Natural killer cell treated with Interleukin-12 subunit alpha and Interleukin-12 subunit beta and Interleukin-15 and Interleukin-18, amount 100 ng/mL, for 72 hours (primary cell): ENCODE measurements around the gene VPS13D. TPM values are rescaled to one million over a fixed set of nuclear protein-coding genes. Genes with fewer than 3 reads are reported as not detected.

Source experiments
- ATAC-seq, 2 donors: fragments of 150-1000 bp; cut with Tn5 transposase in 1 of 2; sonication (Bioruptor Pico), chemical (Tn5 transposase) in 1 of 2; 2 replicates each; pipeline ENCODE4 v1.10.0; 2021
- DNase-seq: peaks from one replicate; pipeline ENCODE4 v3.0.0; 2022; ENCODE audit warnings: low spot score
- H3K27ac Mint-ChIP-seq, 2 donors: 1 replicate in 1 of 2; 2 replicates in 1 of 2; pipeline ENCODE4 v1.8.0; 2022; ENCODE audit warnings: mixed read lengths in 2 of 2, mild to moderate bottlenecking in 1 of 2, moderate library complexity in 1 of 2
- H3K27me3 Mint-ChIP-seq, 2 donors: 1 replicate in 1 of 2; 2 replicates in 1 of 2; pipeline ENCODE4 v1.8.0; 2022; ENCODE audit warnings: mixed read lengths in 2 of 2
- H3K36me3 Mint-ChIP-seq: one replicate; pipeline ENCODE4 v1.8.0; 2022; ENCODE audit warnings: mixed read lengths
- H3K4me1 Mint-ChIP-seq, 2 donors: 1 replicate in 1 of 2; 2 replicates in 1 of 2; pipeline ENCODE4 v1.8.0; 2022; ENCODE audit warnings: low read depth in 2 of 2, mixed read lengths in 2 of 2, mild to moderate bottlenecking in 1 of 2
- H3K4me3 Mint-ChIP-seq: one replicate; pipeline ENCODE4 v1.8.0; 2022; ENCODE audit warnings: mixed read lengths
- H3K9me3 Mint-ChIP-seq: 2 replicates; pipeline ENCODE4 v1.8.0; 2022; ENCODE audit warnings: mixed read lengths
- total RNA-seq, 2 donors: library from RNA; stranded (reverse); gene quantifications; one replicate each; pipeline ENCODE4 v1.2.3, GENCODE V29; 2022

Gene VPS13D
- total RNA-seq, 2 donors from 2014 or later, result 41.8 to 71.7 TPM

DNA sequence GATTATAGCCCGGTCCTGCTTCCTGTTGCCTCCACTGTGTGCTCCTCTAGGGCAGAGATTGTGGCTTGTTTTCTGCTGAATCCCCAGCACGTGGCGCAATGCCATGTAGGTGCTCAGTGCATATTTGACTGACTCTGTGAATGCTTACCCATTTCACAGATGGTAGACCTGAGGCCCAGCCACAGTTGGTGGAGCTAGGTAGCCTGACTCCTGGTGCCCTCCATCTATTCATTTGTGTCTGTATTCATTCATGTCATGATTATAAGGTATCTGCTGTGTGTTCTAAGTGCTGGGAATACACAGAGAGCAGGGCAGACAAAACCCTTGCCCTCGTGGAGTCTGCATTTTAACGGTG is 40.5 kb upstream of the VPS13D start:
- Mint-ChIP-seq H3K36me3 (peaks cover 16% of the 10 kb centered on the region), H3K27me3 (no peaks in the 10 kb centered on the region), H3K4me1 (peaks cover 36 to 65% of the 10 kb centered on the region in 2 donors), H3K27ac (peak overlapping the region; percentile 69 to 82), H3K4me3 (no peak overlapping the region), H3K9me3 (no peaks in the 10 kb centered on the region)
- DNase-seq (no peak), ATAC-seq (no peak)

DNA sequence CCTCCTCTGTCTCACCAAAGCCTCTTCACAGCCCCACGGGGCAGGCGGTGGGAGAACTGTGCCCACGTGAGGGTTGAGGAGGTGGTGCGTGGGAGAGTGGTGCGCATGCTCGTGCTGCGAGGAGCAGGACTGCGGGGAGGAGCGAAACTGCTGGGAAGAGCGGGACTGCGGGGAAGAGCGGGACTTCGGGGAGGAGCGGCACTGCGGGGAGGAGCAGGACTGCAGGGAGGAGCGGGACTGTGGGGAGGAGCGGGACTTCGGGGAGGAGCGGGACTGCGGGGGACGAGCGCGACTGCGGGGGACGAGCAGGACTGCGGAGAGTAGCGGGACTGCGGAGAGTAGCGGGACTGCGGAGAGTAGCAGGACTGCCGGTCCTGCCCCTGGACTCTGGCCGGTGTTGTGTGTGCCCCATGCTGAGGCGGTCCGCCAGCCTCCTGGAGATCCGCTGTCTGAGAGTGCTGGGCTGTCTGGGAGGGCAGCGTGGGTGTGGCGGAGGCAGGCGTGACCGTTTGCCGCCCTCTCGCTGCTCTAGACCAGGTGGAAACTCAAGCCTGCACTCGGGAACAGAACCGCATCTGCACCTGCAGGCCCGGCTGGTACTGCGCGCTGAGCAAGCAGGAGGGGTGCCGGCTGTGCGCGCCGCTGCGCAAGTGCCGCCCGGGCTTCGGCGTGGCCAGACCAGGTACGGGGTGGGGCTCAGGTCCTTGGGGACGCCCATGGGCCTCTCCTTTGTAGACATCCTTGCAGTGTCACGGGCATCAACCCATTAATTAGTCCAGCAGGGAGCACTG is 38.4 kb upstream of the VPS13D start:
- no peaks in the 10 kb centered on the region for H3K27me3 Mint-ChIP-seq
- ATAC-seq (no peak), DNase-seq (no peak)
- H3K4me3 Mint-ChIP-seq, result no peak overlapping the region
- H3K36me3 Mint-ChIP-seq, result peaks cover 21% of the 10 kb centered on the region
- H3K27ac Mint-ChIP-seq, result peak overlapping the region in 1 of 2 donors; percentile 69
- H3K9me3 Mint-ChIP-seq, result no peaks in the 10 kb centered on the region
- peaks cover 43 to 62% of the 10 kb centered on the region in 2 donors for H3K4me1 Mint-ChIP-seq

DNA sequence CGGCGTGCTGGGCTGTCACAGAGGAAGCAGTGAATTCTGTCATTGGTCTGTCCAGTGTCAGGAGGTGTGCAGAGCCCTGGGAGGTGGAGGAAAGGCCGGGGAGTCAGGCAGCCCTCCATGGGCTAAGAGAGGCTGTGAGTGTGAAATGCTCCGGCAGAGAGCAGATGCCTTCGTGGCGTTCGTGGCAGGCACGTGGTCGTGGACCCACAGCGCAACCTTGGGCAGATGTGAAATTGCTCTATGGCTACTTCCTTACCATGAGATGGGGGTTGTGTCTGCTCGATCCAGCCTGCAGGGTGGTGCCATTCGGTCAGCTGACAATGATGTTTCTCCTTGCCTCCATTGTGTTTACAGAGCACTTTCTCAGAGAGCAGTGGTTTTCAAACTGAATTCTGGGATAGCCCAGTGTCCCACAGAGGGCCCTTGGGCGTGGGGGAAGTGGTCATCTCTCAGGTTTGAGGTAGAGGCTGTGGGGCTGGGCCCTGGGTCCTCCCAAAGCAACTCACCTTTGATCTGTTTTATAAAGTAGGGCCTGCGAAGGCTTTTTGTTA is 35.1 kb upstream of the VPS13D start:
- no peaks in the 10 kb centered on the region for H3K27me3 Mint-ChIP-seq
- peaks cover 13% of the 10 kb centered on the region for H3K36me3 Mint-ChIP-seq
- no peak for DNase-seq
- H3K4me1 Mint-ChIP-seq, result peaks cover 23 to 39% of the 10 kb centered on the region in 2 donors
- peak overlapping the region; percentile 59 to 80 for H3K27ac Mint-ChIP-seq
- no peak for ATAC-seq
- H3K4me3 Mint-ChIP-seq, result no peak overlapping the region
- H3K9me3 Mint-ChIP-seq, result no peaks in the 10 kb centered on the region

DNA sequence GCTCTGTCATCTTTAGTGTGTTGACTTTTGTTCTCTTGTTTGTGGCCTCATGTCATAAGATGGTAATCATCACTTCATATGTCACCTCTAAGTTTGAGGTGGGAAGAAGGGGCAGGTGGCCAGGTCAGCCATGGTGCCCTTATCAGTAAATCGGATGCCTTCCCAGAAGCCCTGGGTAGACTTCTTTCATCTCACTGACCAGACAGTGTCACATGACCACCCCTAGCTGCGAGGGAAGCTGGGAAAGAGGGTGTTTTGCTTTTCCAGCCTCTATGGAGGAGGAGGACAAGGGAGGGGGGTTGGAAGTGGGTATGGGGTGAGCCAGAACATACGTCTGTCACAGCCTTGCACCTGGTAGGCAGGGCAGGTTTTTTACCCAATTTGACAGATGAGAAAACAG is 34.4 kb upstream of the VPS13D start:
- Mint-ChIP-seq H3K4me3 (no peak overlapping the region), H3K4me1 (peaks cover 24 to 37% of the 10 kb centered on the region in 2 donors), H3K27ac (peak overlapping the region; percentile 59 to 80), H3K36me3 (peaks cover 11% of the 10 kb centered on the region), H3K27me3 (no peaks in the 10 kb centered on the region), H3K9me3 (no peaks in the 10 kb centered on the region)
- DNase-seq (no peak), ATAC-seq (no peak)

GRCh38 chr1:12196641-12197482 is 33.0 kb upstream of the VPS13D start:
- Mint-ChIP-seq H3K27ac (peak overlapping the region in 1 of 2 donors; percentile 66), H3K4me1 (peaks cover 30 to 36% of the 10 kb centered on the region in 2 donors), H3K9me3 (no peaks in the 10 kb centered on the region), H3K36me3 (peaks cover 11% of the 10 kb centered on the region), H3K4me3 (no peak overlapping the region), H3K27me3 (no peaks in the 10 kb centered on the region)
- no peak for ATAC-seq
- no peak for DNase-seq

GRCh38 chr1:12197483-12197880 is 32.3 kb upstream of the VPS13D start:
- Mint-ChIP-seq H3K27ac (peak overlapping the region in 1 of 2 donors; percentile 66), H3K36me3 (peaks cover 14% of the 10 kb centered on the region), H3K4me3 (no peak overlapping the region), H3K4me1 (peaks cover 34 to 40% of the 10 kb centered on the region in 2 donors), H3K27me3 (no peaks in the 10 kb centered on the region), H3K9me3 (no peaks in the 10 kb centered on the region)
- DNase-seq (no peak), ATAC-seq (no peak)

GRCh38 chr1:12200208-12200607 is 29.6 kb upstream of the VPS13D start:
- peaks cover 8% of the 10 kb centered on the region for H3K36me3 Mint-ChIP-seq
- H3K27me3 Mint-ChIP-seq, result no peaks in the 10 kb centered on the region
- H3K27ac Mint-ChIP-seq, result peak overlapping the region in 1 of 2 donors; percentile 71

DNA sequence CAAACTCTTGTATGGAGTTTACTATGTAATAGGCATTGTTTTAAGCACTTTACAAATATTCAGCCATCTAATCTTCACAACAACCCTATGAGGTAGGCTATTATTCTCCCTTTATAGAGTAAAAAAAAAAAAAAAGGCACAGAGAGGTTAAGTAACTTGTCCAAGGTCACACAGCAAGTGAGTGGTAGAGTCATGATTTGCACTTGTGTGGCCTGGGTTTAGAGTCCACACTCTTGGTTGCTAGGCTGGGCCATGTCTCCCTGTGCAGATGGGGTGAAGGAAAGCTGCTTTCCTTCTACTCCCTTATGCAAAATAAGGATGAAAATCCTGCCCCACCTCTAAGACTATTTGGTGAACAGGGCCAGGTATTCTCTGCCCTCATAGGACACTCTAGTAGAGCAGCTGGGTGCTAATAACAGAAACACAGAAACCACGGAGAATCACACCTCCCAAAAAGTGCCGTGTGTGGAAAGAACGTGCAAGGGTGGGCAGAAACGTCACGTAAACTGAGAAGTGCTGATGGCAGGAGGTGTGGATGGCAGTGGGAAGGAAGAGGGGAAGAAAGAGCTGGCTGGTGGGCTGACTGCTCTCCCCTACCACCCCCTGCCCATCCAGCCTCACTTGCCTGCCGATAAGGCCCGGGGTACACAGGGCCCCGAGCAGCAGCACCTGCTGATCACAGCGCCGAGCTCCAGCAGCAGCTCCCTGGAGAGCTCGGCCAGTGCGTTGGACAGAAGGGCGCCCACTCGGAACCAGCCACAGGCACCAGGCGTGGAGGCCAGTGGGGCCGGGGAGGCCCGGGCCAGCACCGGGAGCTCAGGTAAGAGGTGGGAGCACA is 28.3 kb upstream of the VPS13D start:
- H3K27ac Mint-ChIP-seq, result peak overlapping the region; percentile 74 to 81
- peaks cover 40 to 51% of the 10 kb centered on the region in 2 donors for H3K4me1 Mint-ChIP-seq
- no peak for DNase-seq
- no peaks in the 10 kb centered on the region for H3K9me3 Mint-ChIP-seq
- ATAC-seq, result peak; percentile 55 to 75
- peaks cover 6% of the 10 kb centered on the region for H3K36me3 Mint-ChIP-seq
- H3K27me3 Mint-ChIP-seq, result no peaks in the 10 kb centered on the region
- H3K4me3 Mint-ChIP-seq, result peak overlapping the region; percentile 78

More at GRCh38 chr1:12200208-12200607, 29.6 kb upstream of the VPS13D start:
- H3K4me3 Mint-ChIP-seq, result no peak overlapping the region
- H3K4me1 Mint-ChIP-seq, result peaks cover 37 to 47% of the 10 kb centered on the region in 2 donors
- no peaks in the 10 kb centered on the region for H3K9me3 Mint-ChIP-seq
- ATAC-seq (no peak), DNase-seq (no peak)

- DNase-seq (no peak), ATAC-seq (no peak)
- no peaks in the 10 kb centered on the region for H3K27me3 Mint-ChIP-seq
- H3K4me3 Mint-ChIP-seq, result peak overlapping the region; percentile 54
- H3K4me1 Mint-ChIP-seq, result peaks cover 40 to 51% of the 10 kb centered on the region in 2 donors
- H3K36me3 Mint-ChIP-seq, result peaks cover 6% of the 10 kb centered on the region
- H3K9me3 Mint-ChIP-seq, result no peaks in the 10 kb centered on the region
- H3K27ac Mint-ChIP-seq, result peak overlapping the region; percentile 74 to 81
Observed at GRCh38 chr1:12202190-12202497, 27.7 kb upstream of the VPS13D start.

DNA sequence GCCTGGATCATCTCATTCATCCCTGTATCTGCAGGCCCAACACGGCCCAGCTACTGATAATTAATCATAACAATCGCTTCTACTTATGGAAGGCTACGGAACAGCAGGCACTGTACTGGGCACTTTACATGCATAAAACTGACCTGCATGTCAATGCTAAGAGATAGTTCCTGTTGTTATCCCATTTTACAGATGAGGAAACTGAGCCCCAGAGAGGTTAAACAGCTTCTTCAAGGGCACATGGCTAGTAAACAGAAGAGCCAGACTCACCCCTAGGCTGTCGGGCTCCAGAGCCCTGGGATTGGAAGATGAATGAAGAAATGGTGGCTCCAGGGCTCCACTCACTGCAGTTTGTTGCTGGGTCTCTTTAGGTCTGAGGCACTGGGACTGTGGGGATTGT is 27.3 kb upstream of the VPS13D start:
- peak overlapping the region; percentile 74 to 81 for H3K27ac Mint-ChIP-seq
- ATAC-seq, result no peak
- H3K4me1 Mint-ChIP-seq, result peaks cover 40 to 47% of the 10 kb centered on the region in 2 donors
- no peak for DNase-seq
- no peaks in the 10 kb centered on the region for H3K27me3 Mint-ChIP-seq
- peaks cover 6% of the 10 kb centered on the region for H3K36me3 Mint-ChIP-seq
- H3K4me3 Mint-ChIP-seq, result peak overlapping the region; percentile 54
- no peaks in the 10 kb centered on the region for H3K9me3 Mint-ChIP-seq

- Mint-ChIP-seq H3K27me3 (no peaks in the 10 kb centered on the region), H3K36me3 (peaks cover 6% of the 10 kb centered on the region), H3K4me1 (peaks cover 47 to 50% of the 10 kb centered on the region in 2 donors), H3K27ac (peak overlapping the region; percentile 74 to 81), H3K4me3 (peak overlapping the region; percentile 48), H3K9me3 (no peaks in the 10 kb centered on the region)
- no peak for DNase-seq
- ATAC-seq, result no peak
Observed at GRCh38 chr1:12203216-12204007, 26.4 kb upstream of the VPS13D start.

- no peaks in the 10 kb centered on the region for H3K9me3 Mint-ChIP-seq
- peaks cover 52 to 57% of the 10 kb centered on the region in 2 donors for H3K4me1 Mint-ChIP-seq
- peak in 1 of 2 donors; percentile 41 for ATAC-seq
- DNase-seq, result no peak
- peak overlapping the region; percentile 48 for H3K4me3 Mint-ChIP-seq
- H3K27me3 Mint-ChIP-seq, result no peaks in the 10 kb centered on the region
- H3K27ac Mint-ChIP-seq, result peak overlapping the region; percentile 74 to 81
- H3K36me3 Mint-ChIP-seq, result peaks cover 6% of the 10 kb centered on the region
Observed at GRCh38 chr1:12204140-12204539, 25.7 kb upstream of the VPS13D start.
